GM12878 (cell line): ENCODE data around the gene NISCH.

ENCODE experiments used
- CREB1 ChIP-seq: IDR thresholded peaks from 2 replicates; pipeline ENCODE4 v1.6.1; 2012; ENCODE audit warnings: low read depth, mild to moderate bottlenecking, inconsistent platforms
- CTCF ChIP-seq, 3 experiments: IDR thresholded peaks in 2 of 3; conservative IDR thresholded peaks in 1 of 3; 2 replicates each; pipeline ENCODE4 v1.5.1; 2011; ENCODE audit warnings: low read depth in 3 of 3, low read length in 3 of 3, mild to moderate bottlenecking in 3 of 3, control low read depth in 2 of 3, moderate library complexity in 2 of 3, inconsistent platforms in 1 of 3, mixed read lengths in 1 of 3; ENCODE audit not compliant: control insufficient read depth in 2 of 3, insufficient read depth in 1 of 3; ENCODE audit errors: extremely low read depth in 1 of 3
- JUNB ChIP-seq: IDR thresholded peaks from 2 replicates; pipeline ENCODE4 v1.6.1; 2016; ENCODE audit warnings: antibody characterized with exemption, mild to moderate bottlenecking
- KAT2A ChIP-seq: conservative IDR thresholded peaks from 2 replicates; pipeline ENCODE4 v1.6.1; 2011; ENCODE audit warnings: low read depth, low read length; ENCODE audit not compliant: control insufficient read depth

- TF ChIP-seq JUNB (no peak), CREB1 (no peak), CTCF (IDR thresholded peaks at IDR 0.05 in 2 of 3, conservative IDR thresholded peaks at IDR 0.05 in 1 of 3; ENCODE audit: control insufficient read depth in 2 of 3, extremely low read depth in 1 of 3, insufficient read depth in 1 of 3, low read depth in 3 of 3, low read length in 3 of 3) (no peak), KAT2A (no peak)
These were observed 11.4 kb upstream of the NISCH start for GRCh38 chr3:52443791-52444687.
